ENCODE data around the gene LRRC59. TPM values are rescaled to one million over a fixed set of nuclear protein-coding genes. Genes with fewer than 3 reads are reported as not detected.

Gene LRRC59
- total and polyA plus RNA-seq, 2 of the 8 experiments (the other 6 are each of a cell fraction or from before 2014, with no cell fraction given): 48.3 to 117 TPM

- no peak for TF ChIP-seq SUZ12 (IDR thresholded peaks at IDR 0.05; ENCODE audit: low read length)
- no peak for TF ChIP-seq POLR2AphosphoS5 (IDR thresholded peaks at IDR 0.05; ENCODE audit: low read depth, low read length)
- no peak for TF ChIP-seq SAP30 (IDR thresholded peaks at IDR 0.05; ENCODE audit: insufficient read depth, insufficient replicate concordance, low read length)
- TF ChIP-seq HDAC2 (IDR thresholded peaks at IDR 0.05; ENCODE audit: borderline replicate concordance in 1 of 2, low read depth in 2 of 2, low read length in 2 of 2): no peak
Measured at GRCh38 chr17:50429793-50430192, 32.5 kb upstream of the LRRC59 start (continued).
